Endothelial cell (in vitro differentiated cells): ENCODE measurements around the gene PAFAH1B1. TPM values are rescaled to one million over a fixed set of nuclear protein-coding genes. Genes with fewer than 3 reads are reported as not detected.
"Not testable (repeated sequence)": the region's sequence is repeated elsewhere in the genome, so short reads cannot be mapped to it uniquely, and the experiment has no call there.

ENCODE experiments used
- DNase-seq: peaks from one replicate; pipeline ENCODE4 v3.0.0; 2021; ENCODE audit warnings: low spot score
- H3K27ac Mint-ChIP-seq: one replicate; pipeline ENCODE4 v1.8.0; 2021; ENCODE audit warnings: mixed read lengths, inconsistent platforms; ENCODE audit not compliant: unreplicated experiment
- H3K27me3 Mint-ChIP-seq: one replicate; pipeline ENCODE4 v1.8.0; 2021; ENCODE audit warnings: mild to moderate bottlenecking, moderate library complexity, mixed read lengths, inconsistent platforms; ENCODE audit not compliant: unreplicated experiment
- H3K36me3 Mint-ChIP-seq: one replicate; pipeline ENCODE4 v1.8.0; 2021; ENCODE audit warnings: mild to moderate bottlenecking, low read depth, mixed read lengths, inconsistent platforms; ENCODE audit not compliant: unreplicated experiment
- H3K4me1 Mint-ChIP-seq: one replicate; pipeline ENCODE4 v1.8.0; 2021; ENCODE audit warnings: mild to moderate bottlenecking, mixed read lengths, inconsistent platforms; ENCODE audit not compliant: unreplicated experiment
- H3K4me3 Mint-ChIP-seq: one replicate; pipeline ENCODE4 v1.8.0; 2021; ENCODE audit warnings: mild to moderate bottlenecking, mixed read lengths, inconsistent platforms; ENCODE audit not compliant: unreplicated experiment
- H3K9me3 Mint-ChIP-seq: one replicate; pipeline ENCODE4 v1.8.0; 2021; ENCODE audit warnings: mixed read lengths, inconsistent platforms; ENCODE audit not compliant: unreplicated experiment
- CTCF ChIP-seq: fragments of 200-600 bp; sonication (generic); IDR thresholded peaks from one replicate; pipeline ENCODE4 v1.5.0; 2021; ENCODE audit warnings: antibody characterized with exemption; ENCODE audit not compliant: unreplicated experiment
- total RNA-seq: library from RNA; stranded (reverse); fragmentation: NEBNext Ultra II Directional; extraction: Animal tissue kit (Norgen Biotek cat#: 25700); gene quantifications from one replicate; pipeline ENCODE4 v1.2.1, GENCODE V29; 2021; ENCODE audit not compliant: unreplicated experiment

PAFAH1B1 gene
- total RNA-seq, 1 donor from 2014 or later = 141 TPM

GRCh38 chr17:2613089-2613808 is 19.8 kb downstream of the PAFAH1B1 start:
- Mint-ChIP-seq H3K36me3 (peaks cover 4% of the 10 kb centered on the region), H3K4me1 (peaks cover 4% of the 10 kb centered on the region), H3K9me3 (no peaks in the 10 kb centered on the region), H3K27ac (no peak overlapping the region), H3K27me3 (no peaks in the 10 kb centered on the region), H3K4me3 (no peak overlapping the region)
- DNase-seq = no peak
- TF ChIP-seq CTCF = no peak

- no peak for DNase-seq
- no peak for TF ChIP-seq CTCF
- no peaks in the 10 kb centered on the region for H3K9me3 Mint-ChIP-seq
- H3K4me3 Mint-ChIP-seq = no peak overlapping the region
- peaks cover 4% of the 10 kb centered on the region for H3K36me3 Mint-ChIP-seq
- H3K27ac Mint-ChIP-seq = peak overlapping the region; percentile 52
- H3K27me3 Mint-ChIP-seq = no peaks in the 10 kb centered on the region
- no peaks in the 10 kb centered on the region for H3K4me1 Mint-ChIP-seq
Measured at GRCh38 chr17:2615882-2616281, 22.4 kb downstream of the PAFAH1B1 start.

GRCh38 chr17:2621241-2621640 is 27.8 kb downstream of the PAFAH1B1 start:
- no peaks in the 10 kb centered on the region for H3K9me3 Mint-ChIP-seq
- H3K27me3 Mint-ChIP-seq = no peaks in the 10 kb centered on the region
- peaks cover 19% of the 10 kb centered on the region for H3K4me1 Mint-ChIP-seq
- no peak for DNase-seq
- no peak for TF ChIP-seq CTCF
- H3K4me3 Mint-ChIP-seq = no peak overlapping the region
- H3K27ac Mint-ChIP-seq = no peak overlapping the region
- peaks cover 9% of the 10 kb centered on the region for H3K36me3 Mint-ChIP-seq

GRCh38 chr17:2621951-2622405 is 28.5 kb downstream of the PAFAH1B1 start:
- peaks cover 13% of the 10 kb centered on the region for H3K36me3 Mint-ChIP-seq
- H3K4me3 Mint-ChIP-seq = peak overlapping the region; percentile 62
- H3K27ac Mint-ChIP-seq = peak overlapping the region; percentile 25
- DNase-seq, H3K27me3 Mint-ChIP-seq, H3K9me3 Mint-ChIP-seq: not testable (repeated sequence)
- H3K4me1 Mint-ChIP-seq = peaks cover 22% of the 10 kb centered on the region

GRCh38 chr17:2622721-2623301 is 29.4 kb downstream of the PAFAH1B1 start:
- Mint-ChIP-seq H3K36me3 (peaks cover 15% of the 10 kb centered on the region), H3K4me1 (peaks cover 22% of the 10 kb centered on the region)
- not testable (repeated sequence) for H3K4me3 Mint-ChIP-seq, DNase-seq, H3K9me3 Mint-ChIP-seq, H3K27ac Mint-ChIP-seq, H3K27me3 Mint-ChIP-seq

GRCh38 chr17:2624292-2624731 is 30.9 kb downstream of the PAFAH1B1 start:
- Mint-ChIP-seq H3K36me3 (peaks cover 15% of the 10 kb centered on the region), H3K4me3 (peak overlapping the region; percentile 9), H3K27ac (peak overlapping the region; percentile 87), H3K4me1 (peaks cover 31% of the 10 kb centered on the region), H3K27me3 (no peaks in the 10 kb centered on the region), H3K9me3 (no peaks in the 10 kb centered on the region)
- no peak for TF ChIP-seq CTCF
- DNase-seq = peak; percentile 30

- not testable (repeated sequence) for H3K9me3 Mint-ChIP-seq, H3K27ac Mint-ChIP-seq, H3K27me3 Mint-ChIP-seq, DNase-seq
- peaks cover 13% of the 10 kb centered on the region for H3K36me3 Mint-ChIP-seq
- H3K4me3 Mint-ChIP-seq = peak overlapping the region; percentile 57
- peaks cover 51% of the 10 kb centered on the region for H3K4me1 Mint-ChIP-seq
Measured at GRCh38 chr17:2626626-2627219, 33.3 kb downstream of the PAFAH1B1 start.

GRCh38 chr17:2628922-2629321 is 35.5 kb downstream of the PAFAH1B1 start:
- not testable (repeated sequence) for H3K4me3 Mint-ChIP-seq, H3K36me3 Mint-ChIP-seq, H3K9me3 Mint-ChIP-seq, H3K27me3 Mint-ChIP-seq, DNase-seq, H3K27ac Mint-ChIP-seq
- peaks cover 46% of the 10 kb centered on the region for H3K4me1 Mint-ChIP-seq
